ENCODE results near the gene KLHL5. TPM values are rescaled to one million over a fixed set of nuclear protein-coding genes. Genes with fewer than 3 reads are reported as not detected.

KLHL5 gene
- total and polyA plus RNA-seq, 2 donors (not counting 1 experiment from before 2014, with no cell fraction given) = 22.6 to 90.0 TPM

DNA sequence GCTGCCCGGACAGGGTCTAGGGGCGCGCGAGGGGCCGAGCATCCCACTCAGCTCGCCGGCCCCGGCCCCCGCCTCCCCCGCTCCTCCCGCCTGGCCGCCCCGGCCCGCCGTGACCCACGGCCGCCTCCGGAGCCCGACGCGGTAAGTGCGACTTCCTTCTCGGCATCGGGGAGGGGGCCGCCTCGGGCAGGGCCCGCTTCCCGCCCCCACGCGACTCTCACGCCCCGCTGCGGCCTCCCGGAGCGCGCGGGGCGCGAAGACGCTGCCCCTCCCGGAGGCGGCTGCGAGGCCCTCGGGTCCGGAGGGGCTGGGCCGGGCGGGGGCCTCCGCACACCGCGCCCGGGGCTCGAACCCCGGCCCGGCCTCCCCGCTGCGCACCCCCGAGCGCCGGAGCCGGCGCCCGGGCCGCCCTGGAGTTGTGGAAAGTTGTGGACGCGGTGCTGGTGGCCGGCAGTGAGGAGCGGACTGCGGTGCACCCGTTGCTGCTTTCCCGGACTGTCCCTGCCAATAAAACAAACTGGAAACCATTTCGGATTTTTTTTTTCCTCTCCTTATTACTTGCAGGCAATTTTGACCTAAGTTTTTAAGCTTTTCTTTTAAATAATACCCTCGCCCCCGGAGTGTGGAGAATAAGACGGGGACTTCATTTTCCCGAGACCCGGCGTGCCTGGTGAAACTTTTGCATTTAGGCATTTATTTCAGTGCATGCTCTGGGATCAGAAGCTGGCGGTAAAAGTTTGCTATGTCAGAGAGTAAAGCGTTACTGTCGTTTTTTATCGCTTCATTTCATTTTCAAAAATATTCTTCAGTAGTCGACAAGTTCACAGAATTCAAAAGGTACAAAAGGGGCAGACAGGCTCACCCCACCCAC is 16.8 kb upstream of the KLHL5 start:
- peak overlapping the region; percentile 80 for H3K4me2 ChIP-seq (replicated peaks; ENCODE audit: low read depth, low read length, poor library complexity, severe bottlenecking)
- H4K20me1 ChIP-seq (ENCODE audit: control insufficient read depth, insufficient read depth, low read length, poor library complexity, severe bottlenecking) = peaks cover 24% of the 10 kb centered on the region
- H3K4me1 Mint-ChIP-seq = peaks cover 57% of the 10 kb centered on the region
- no peaks in the 10 kb centered on the region for H3K27me3 Mint-ChIP-seq
- DNase-seq (no peak), ATAC-seq (ENCODE audit: low read depth) (peak; percentile 22)
- H2AFZ ChIP-seq (ENCODE audit: insufficient read depth, low read depth, low read length, poor library complexity, severe bottlenecking) = peak overlapping the region; percentile 64
- POLR2A ChIA-PET = interaction anchor here (0.6 to 3.8 kb wide), 8 partner anchors 13 to 1053 kb away, joined by 3 to 30 read pairs (median 6); partner anchors contain the start of gene TMEM156
- peak overlapping the region; percentile 89 for H3K4me3 Mint-ChIP-seq
- H3K36me3 ChIP-seq (replicated peaks in 1 of 2; ENCODE audit: control extremely low read depth in 1 of 2, control insufficient read depth in 1 of 2, extremely low read depth in 1 of 2, insufficient read depth in 2 of 2, low read length in 1 of 2) = peaks cover 0 to 4% of the 10 kb centered on the region in 2 experiments
- peak overlapping the region; percentile 55 to 95 for H3K27ac ChIP-seq (ENCODE audit: low read length in 2 of 2)
- CTCF ChIA-PET = interaction anchor here (0.7 to 6.6 kb wide), 11 partner anchors 15 to 290 kb away, joined by 3 to 55 read pairs (median 4); no protein-coding TSS in a partner anchor
- peak overlapping the region; percentile 43 to 90 (median 67) for H3K4me3 ChIP-seq (ENCODE audit: control extremely low read depth in 1 of 5, extremely low read depth in 1 of 5, insufficient read depth in 1 of 5, low read depth in 2 of 5, low read length in 4 of 5)
- H3K9me3 Mint-ChIP-seq (ENCODE audit: insufficient read depth) = no peaks in the 10 kb centered on the region
- peak overlapping the region; percentile 86 for H3K27ac Mint-ChIP-seq
- peaks cover 45 to 48% of the 10 kb centered on the region in 2 donors for H3K4me1 ChIP-seq (ENCODE audit: control insufficient read depth in 2 of 2, insufficient read depth in 2 of 2, low read length in 2 of 2)
- no peak for TF ChIP-seq EZH2 (IDR thresholded peaks at IDR 0.05; ENCODE audit: borderline replicate concordance, insufficient read depth, low read depth, low read length, poor library complexity, severe bottlenecking)
- TF ChIP-seq, protein P1, sequence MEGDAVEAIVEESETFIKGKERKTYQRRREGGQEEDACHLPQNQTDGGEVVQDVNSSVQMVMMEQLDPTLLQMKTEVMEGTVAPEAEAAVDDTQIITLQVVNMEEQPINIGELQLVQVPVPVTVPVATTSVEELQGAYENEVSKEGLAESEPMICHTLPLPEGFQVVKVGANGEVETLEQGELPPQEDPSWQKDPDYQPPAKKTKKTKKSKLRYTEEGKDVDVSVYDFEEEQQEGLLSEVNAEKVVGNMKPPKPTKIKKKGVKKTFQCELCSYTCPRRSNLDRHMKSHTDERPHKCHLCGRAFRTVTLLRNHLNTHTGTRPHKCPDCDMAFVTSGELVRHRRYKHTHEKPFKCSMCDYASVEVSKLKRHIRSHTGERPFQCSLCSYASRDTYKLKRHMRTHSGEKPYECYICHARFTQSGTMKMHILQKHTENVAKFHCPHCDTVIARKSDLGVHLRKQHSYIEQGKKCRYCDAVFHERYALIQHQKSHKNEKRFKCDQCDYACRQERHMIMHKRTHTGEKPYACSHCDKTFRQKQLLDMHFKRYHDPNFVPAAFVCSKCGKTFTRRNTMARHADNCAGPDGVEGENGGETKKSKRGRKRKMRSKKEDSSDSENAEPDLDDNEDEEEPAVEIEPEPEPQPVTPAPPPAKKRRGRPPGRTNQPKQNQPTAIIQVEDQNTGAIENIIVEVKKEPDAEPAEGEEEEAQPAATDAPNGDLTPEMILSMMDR (IDR thresholded peaks at IDR 0.05) = no peak
- intact Hi-C loops (cut with micrococcal nuclease) = loop anchor here (1.0 to 10.0 kb wide), 10 partner anchors 13 to 1260 kb away; partner anchors contain the start of genes LIAS, PDS5A, RPL9 and TMEM156
- no peaks in the 10 kb centered on the region for H3K9me3 ChIP-seq (ENCODE audit: control extremely low read depth in 1 of 3, control insufficient read depth in 2 of 3, insufficient read depth in 1 of 3, low read length in 2 of 3)
- H3K9ac ChIP-seq (ENCODE audit: low read length) = peak overlapping the region; percentile 77
- H3K79me2 ChIP-seq (ENCODE audit: control insufficient read depth, insufficient read depth, low read length) = peaks cover 49% of the 10 kb centered on the region
- no peaks in the 10 kb centered on the region for H3K27me3 ChIP-seq (replicated peaks in 1 of 4; ENCODE audit: control extremely low read depth in 1 of 4, control insufficient read depth in 3 of 4, insufficient read depth in 4 of 4, low read length in 3 of 4)
- under 1% methylated on average over 72 of the region's 82 CpGs for WGBS (ENCODE audit: insufficient coverage)
